OCI-LY7 (cell line): ENCODE results near the gene PIGS. TPM values are rescaled to one million over a fixed set of nuclear protein-coding genes. Genes with fewer than 3 reads are reported as not detected.

ENCODE experiments used
- BruUV-seq: library from RNA; stranded (reverse); fragments of 400-500 nt; replicated peaks from 2 replicates; lab custom pipeline; 2021; lab: Mats Ljungman, UMichigan
- CTCF ChIA-PET: fragments of 300-600 bp; sonication (Branson Sonifier 250); formaldehyde crosslinking; loops from one replicate; lab custom pipeline; 2022; ENCODE audit warnings: antibody characterized with exemption; ENCODE audit not compliant: unreplicated experiment; lab: Charles Lee
- POLR2A ChIA-PET: fragments of 300-600 bp; sonication (Branson Sonifier 250); formaldehyde crosslinking; loops from one replicate; lab custom pipeline; 2022; ENCODE audit warnings: antibody characterized with exemption; lab: Charles Lee
- DNase-seq: peaks from one replicate; pipeline ENCODE4 v3.0.0-alpha.2; 2015; ENCODE audit warnings: low spot score
- H2AFZ ChIP-seq: fragments of 200-600 bp; sonication (generic), shearing (Covaris generic); 2 replicates; pipeline ENCODE4 v1.6.1; 2014; ENCODE audit warnings: mild to moderate bottlenecking, antibody characterized with exemption, low read length, moderate library complexity
- H3K27ac ChIP-seq: fragments of 200-600 bp; sonication (generic); 2 replicates; pipeline ENCODE4 v1.5.1; 2014; ENCODE audit warnings: mixed run types, low read depth, mild to moderate bottlenecking, moderate library complexity, low read length, inconsistent platforms; ENCODE audit not compliant: poor library complexity, severe bottlenecking
- H3K36me3 ChIP-seq: fragments of 200-600 bp; sonication (generic); 2 replicates; pipeline ENCODE4 v1.6.1; 2014; ENCODE audit warnings: mild to moderate bottlenecking, antibody characterized with exemption, low read length, moderate library complexity, mixed read lengths; ENCODE audit not compliant: insufficient read depth
- H3K4me1 ChIP-seq: fragments of 200-600 bp; sonication (generic); 2 replicates; pipeline ENCODE4 v1.5.1; 2014; ENCODE audit warnings: mild to moderate bottlenecking, low read length; ENCODE audit not compliant: insufficient read depth, poor library complexity, severe bottlenecking
- H3K4me2 ChIP-seq: fragments of 200-600 bp; sonication (generic); 2 replicates; pipeline ENCODE4 v1.6.1; 2014; ENCODE audit warnings: mild to moderate bottlenecking, low read length
- H3K4me3 ChIP-seq: fragments of 200-600 bp; sonication (generic); 2 replicates; pipeline ENCODE4 v1.5.1; 2014; ENCODE audit warnings: mild to moderate bottlenecking, low read depth, low read length; ENCODE audit not compliant: poor library complexity, severe bottlenecking
- H3K79me2 ChIP-seq: fragments of 200-600 bp; sonication (generic); 2 replicates; pipeline ENCODE4 v1.6.1; 2016; ENCODE audit warnings: low read depth, mild to moderate bottlenecking, low read length, moderate library complexity, mixed read lengths; ENCODE audit not compliant: insufficient read depth
- H3K9me2 ChIP-seq: fragments of 200-600 bp; sonication (generic); 2 replicates; pipeline ENCODE4 v1.6.1; 2016; ENCODE audit warnings: mild to moderate bottlenecking, low read length, mixed read lengths; ENCODE audit not compliant: insufficient read depth
- H3K9me3 ChIP-seq: fragments of 200-600 bp; sonication (generic); 2 replicates; pipeline ENCODE4 v1.6.1; 2014; ENCODE audit warnings: mild to moderate bottlenecking, mixed run types, low read length, mixed read lengths
- H4K20me1 ChIP-seq: fragments of 200-600 bp; sonication (generic); 2 replicates; pipeline ENCODE4 v1.6.1; 2014; ENCODE audit warnings: mild to moderate bottlenecking, antibody characterized with exemption, low read length, moderate library complexity, mixed read lengths; ENCODE audit not compliant: insufficient read depth
- EZH2phosphoT487 ChIP-seq: fragments of 200-600 bp; sonication (generic); IDR thresholded peaks from 2 replicates; pipeline ENCODE4 v1.6.1; 2018; ENCODE audit warnings: low read depth, borderline replicate concordance, mild to moderate bottlenecking, mixed run types, antibody characterized with exemption, low read length, moderate library complexity, mixed read lengths
- intact Hi-C: fragments of 100-400 bp; cut with micrococcal nuclease; formaldehyde crosslinking; loops from one replicate; pipeline ENCODE4 v1.10.0; 2022; ENCODE audit not compliant: unreplicated experiment
- total RNA-seq, 2 experiments: library from RNA; depleted of rRNA in 1 of 2; stranded (reverse); fragments of >200 nt in 1 of 2; shearing (Covaris generic) in 1 of 2; gene quantifications; 2 replicates each; pipeline ENCODE4 v1.2.3, GENCODE V29; 2014 to 2022
- TF ChIP-seq, protein P1 (sequence below): fragments of 200-600 bp; sonication (generic); conservative IDR thresholded peaks from 2 replicates; pipeline ENCODE4 v1.5.1; 2014; ENCODE audit warnings: mild to moderate bottlenecking, antibody characterized with exemption, low read length, moderate library complexity, mixed read lengths

The PIGS gene
- total RNA-seq, 2 experiments from 2014 or later, result 13.9 to 34.0 TPM

DNA sequence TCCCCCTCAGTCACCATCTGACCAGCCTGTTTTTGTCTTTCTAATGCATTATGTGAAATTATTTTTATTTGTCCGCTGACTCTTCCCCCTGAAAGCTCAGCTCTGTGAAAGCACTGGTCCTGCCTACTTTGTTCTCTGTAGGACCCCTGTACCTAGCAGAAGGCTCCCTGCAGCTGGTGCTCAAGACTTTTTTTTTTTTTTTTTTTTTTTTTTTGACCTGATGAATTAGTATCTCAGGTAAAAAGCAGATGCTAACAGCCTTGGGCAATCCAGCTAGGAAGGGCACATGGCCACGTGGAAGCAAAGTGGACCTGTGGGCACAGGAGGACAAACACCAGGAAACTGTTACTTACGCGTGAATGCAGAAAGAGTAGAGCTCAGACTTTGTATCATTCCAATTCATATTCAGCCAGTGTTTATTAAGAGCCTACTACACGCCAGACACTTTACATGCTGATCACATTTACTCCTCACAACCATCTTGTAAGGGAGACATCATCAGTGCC is 18.3 kb downstream of the PIGS start:
- H2AFZ ChIP-seq, result no peak overlapping the region
- TF ChIP-seq, protein P1, sequence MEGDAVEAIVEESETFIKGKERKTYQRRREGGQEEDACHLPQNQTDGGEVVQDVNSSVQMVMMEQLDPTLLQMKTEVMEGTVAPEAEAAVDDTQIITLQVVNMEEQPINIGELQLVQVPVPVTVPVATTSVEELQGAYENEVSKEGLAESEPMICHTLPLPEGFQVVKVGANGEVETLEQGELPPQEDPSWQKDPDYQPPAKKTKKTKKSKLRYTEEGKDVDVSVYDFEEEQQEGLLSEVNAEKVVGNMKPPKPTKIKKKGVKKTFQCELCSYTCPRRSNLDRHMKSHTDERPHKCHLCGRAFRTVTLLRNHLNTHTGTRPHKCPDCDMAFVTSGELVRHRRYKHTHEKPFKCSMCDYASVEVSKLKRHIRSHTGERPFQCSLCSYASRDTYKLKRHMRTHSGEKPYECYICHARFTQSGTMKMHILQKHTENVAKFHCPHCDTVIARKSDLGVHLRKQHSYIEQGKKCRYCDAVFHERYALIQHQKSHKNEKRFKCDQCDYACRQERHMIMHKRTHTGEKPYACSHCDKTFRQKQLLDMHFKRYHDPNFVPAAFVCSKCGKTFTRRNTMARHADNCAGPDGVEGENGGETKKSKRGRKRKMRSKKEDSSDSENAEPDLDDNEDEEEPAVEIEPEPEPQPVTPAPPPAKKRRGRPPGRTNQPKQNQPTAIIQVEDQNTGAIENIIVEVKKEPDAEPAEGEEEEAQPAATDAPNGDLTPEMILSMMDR, result no peak
- no peak for TF ChIP-seq EZH2phosphoT487
- POLR2A ChIA-PET, result interaction anchor here (0.6 to 1.0 kb wide), 2 partner anchors 19 to 35 kb away, joined by 3 to 5 read pairs; no protein-coding TSS in a partner anchor
- no peaks in the 10 kb centered on the region for H3K79me2 ChIP-seq
- H3K9me2 ChIP-seq, result no peaks in the 10 kb centered on the region
- no peaks in the 10 kb centered on the region for H4K20me1 ChIP-seq
- CTCF ChIA-PET, result no interaction called here
- DNase-seq, result no peak
- H3K4me1 ChIP-seq, result peaks cover 26% of the 10 kb centered on the region
- H3K4me2 ChIP-seq, result peak overlapping the region; percentile 72
- peak overlapping the region; percentile 73 for H3K4me3 ChIP-seq
- no peaks in the 10 kb centered on the region for H3K9me3 ChIP-seq
- BruUV-seq, result no TSS peak
- no peak overlapping the region for H3K27ac ChIP-seq
- intact Hi-C loops, result loop anchor here (5.0 kb wide), 1 partner anchor 59 kb away; the partner anchor contains the start of gene RSKR
- peaks cover 37% of the 10 kb centered on the region; the same call in 1 of the 2 replicates for H3K36me3 ChIP-seq

DNA sequence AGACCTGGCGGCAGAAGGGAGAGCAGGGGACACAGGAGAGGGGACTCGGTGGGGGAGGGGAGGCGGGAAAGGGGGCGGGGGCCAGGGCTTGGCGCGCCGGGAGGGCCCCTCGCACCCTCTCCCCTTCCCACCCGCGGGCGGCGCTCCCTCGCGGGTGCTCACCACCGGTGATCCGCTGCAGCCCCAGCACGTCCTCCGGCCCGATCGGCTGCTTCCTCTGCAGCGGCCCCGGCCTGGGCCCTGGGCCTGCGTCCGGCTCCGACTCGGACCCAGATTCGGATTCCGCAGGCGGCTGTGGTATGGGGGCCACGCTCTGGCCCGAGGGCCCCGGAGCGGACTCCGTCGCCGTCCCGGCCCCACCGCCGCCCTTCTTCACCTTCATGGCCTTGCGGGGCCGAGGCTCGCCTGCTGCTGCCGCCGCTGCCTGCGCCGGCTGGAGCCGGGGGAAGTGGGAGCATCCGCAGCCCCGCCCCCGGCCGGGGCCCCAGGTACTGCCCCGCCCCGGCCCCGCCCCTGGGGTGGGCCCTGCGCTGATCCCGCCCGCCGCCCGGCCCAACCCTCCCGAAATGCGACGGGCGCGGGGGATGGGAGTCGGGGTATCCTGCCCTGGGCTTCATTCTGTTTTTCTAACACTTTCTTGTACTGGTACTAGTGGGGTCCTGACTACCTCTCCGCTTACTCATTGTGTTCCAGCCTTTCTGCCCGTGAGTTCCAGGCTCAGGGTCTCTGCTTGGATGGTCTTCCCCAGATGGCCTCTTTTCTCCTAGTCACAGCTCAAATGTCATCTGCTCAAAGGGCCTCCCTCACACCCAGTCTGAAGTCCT is 18.9 kb downstream of the PIGS start, which contains the start of gene UNC119:
Gene UNC119, minus strand, starts transcription at position 449 of the 824 bp plus-strand sequence. Its CDS starts 67 bp downstream, at position 382.
- Histone ChIP-seq H3K4me2 (peak within 1 kb of the TSS; percentile 90), H4K20me1 (no peaks in the 10 kb centered on the region), H3K36me3 (peaks cover 36% of the 10 kb centered on the region; the same call in 1 of the 2 replicates), H2AFZ (no peak within 1 kb of the TSS), H3K9me3 (no peaks in the 10 kb centered on the region), H3K79me2 (no peaks in the 10 kb centered on the region), H3K4me1 (peaks cover 26% of the 10 kb centered on the region), H3K4me3 (peak within 1 kb of the TSS; percentile 73), H3K27ac (no peak within 1 kb of the TSS), H3K9me2 (no peaks in the 10 kb centered on the region)
- intact Hi-C loops, result loop anchor here (5.0 kb wide), 1 partner anchor 60 kb away; the partner anchor contains the start of gene RSKR
- ChIA-PET POLR2A (interaction anchor here (0.6 to 1.0 kb wide), 2 partner anchors 19 to 36 kb away, joined by 3 to 5 read pairs; no protein-coding TSS in a partner anchor), CTCF (no interaction called here)
- no peak for TF ChIP-seq EZH2phosphoT487
- TF ChIP-seq, protein P1, result no peak
- BruUV-seq, result no TSS peak
- peak; percentile 86 for DNase-seq
